GM18907 (cell line): ENCODE measurements around the gene AP1G2.

Experiments
- ATAC-seq: cut with Tn5 transposase; IDR thresholded peaks from one replicate; pipeline ENCODE4 v1.9.1; 2021; ENCODE audit warnings: mild to moderate bottlenecking, moderate library complexity; ENCODE audit not compliant: unreplicated experiment

AP1G2 gene

DNA sequence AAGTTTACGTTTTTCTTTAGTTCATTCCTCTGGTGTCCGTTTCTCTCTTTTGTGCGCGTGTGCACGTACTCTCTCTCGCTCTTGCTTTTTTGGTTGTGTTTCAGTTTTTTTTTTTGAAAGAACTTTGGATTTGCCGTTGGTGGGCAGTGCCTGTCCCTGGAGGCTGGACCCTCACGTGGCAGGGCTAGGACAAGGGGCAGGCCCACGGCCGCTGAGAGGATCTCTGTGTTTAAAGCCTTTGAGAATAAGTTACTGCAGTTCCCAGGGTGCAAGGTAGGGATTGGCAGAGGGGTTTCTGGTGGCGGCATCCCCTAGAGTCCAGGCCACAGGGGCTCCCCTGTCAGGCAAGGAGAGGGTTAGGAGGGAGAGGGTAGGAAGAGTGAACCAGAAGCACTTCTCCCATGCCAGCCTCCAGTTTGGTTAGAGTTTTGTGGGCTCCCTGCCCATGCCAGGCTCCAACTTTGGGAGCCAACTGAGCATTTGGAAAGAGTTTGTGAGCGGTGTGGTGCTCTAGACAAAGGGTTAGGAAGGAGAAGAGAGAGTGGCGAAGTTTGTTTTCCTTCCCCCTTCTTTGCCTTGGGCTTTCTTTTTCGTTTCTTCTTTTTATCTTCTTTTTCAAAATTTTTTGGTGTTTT is 46.6 kb downstream of the AP1G2 start:
- ATAC-seq, result no peak

DNA sequence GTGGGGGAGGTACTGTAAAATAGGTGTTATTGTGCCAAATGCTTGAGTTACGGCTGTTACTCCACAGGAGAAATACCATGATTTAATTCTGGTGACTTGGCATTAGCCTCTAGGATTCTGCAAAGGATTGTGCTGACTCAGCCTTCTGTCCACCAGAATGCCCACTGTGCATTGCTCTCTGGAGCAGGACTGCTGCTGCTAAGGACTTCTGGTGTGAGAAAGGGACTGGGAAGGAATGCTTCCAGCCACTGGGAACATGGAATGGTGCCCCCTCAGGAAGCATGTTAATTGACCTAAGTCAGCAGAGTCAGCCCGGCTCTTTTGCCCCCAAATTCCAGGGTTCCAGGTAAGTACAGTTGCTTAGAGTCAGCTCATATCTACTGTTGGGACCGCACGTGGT is 48.9 kb downstream of the AP1G2 start:
- ATAC-seq, result no peak

DNA sequence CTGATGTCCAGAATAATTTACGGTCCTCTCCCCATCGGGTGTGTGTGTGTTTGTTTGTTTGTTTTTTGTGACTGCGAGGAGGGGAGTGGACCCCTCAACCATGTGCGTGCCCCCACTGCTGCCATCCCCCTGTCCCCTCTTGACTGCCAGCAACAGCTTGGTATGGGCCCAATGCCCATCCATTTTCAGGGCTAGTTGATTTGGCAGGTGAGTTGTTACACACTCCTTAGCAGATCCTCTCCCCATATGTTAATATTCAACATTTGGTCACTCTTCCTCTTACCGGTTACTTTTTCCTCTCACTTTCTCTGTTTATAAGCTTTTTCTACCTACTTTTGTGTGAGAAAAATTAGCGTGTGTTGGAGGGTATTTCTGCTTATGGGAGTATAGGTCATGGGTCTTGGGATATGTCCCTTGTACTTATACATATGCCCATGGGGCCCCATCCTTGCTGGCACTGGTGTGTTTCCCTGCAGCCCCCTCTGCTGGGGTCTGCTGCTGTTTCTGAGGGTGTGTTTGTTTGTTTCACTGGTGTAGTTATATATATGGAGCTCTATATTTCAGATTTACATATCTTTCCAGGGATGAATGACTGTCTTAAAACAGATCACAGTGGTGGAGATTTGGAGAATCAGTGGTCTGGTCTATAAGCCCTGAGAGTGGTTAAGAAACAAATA is 49.8 kb downstream of the AP1G2 start:
- ATAC-seq, result no peak

DNA sequence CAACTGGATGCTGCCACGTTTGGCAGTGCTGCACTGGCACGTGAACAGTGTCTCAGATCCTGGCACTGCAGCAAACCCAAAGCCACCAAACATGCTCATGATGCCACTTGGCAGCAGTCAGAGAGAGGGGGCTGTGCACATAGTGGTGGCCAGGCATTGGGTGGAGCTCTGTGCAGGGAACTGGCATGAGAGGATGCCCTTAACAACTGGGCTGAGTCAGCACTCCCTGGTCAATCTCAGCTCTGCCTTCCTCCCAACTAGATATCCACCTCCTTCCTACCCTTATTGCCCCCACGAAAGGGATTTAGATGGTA is 53.0 kb downstream of the AP1G2 start:
- ATAC-seq, result no peak

DNA sequence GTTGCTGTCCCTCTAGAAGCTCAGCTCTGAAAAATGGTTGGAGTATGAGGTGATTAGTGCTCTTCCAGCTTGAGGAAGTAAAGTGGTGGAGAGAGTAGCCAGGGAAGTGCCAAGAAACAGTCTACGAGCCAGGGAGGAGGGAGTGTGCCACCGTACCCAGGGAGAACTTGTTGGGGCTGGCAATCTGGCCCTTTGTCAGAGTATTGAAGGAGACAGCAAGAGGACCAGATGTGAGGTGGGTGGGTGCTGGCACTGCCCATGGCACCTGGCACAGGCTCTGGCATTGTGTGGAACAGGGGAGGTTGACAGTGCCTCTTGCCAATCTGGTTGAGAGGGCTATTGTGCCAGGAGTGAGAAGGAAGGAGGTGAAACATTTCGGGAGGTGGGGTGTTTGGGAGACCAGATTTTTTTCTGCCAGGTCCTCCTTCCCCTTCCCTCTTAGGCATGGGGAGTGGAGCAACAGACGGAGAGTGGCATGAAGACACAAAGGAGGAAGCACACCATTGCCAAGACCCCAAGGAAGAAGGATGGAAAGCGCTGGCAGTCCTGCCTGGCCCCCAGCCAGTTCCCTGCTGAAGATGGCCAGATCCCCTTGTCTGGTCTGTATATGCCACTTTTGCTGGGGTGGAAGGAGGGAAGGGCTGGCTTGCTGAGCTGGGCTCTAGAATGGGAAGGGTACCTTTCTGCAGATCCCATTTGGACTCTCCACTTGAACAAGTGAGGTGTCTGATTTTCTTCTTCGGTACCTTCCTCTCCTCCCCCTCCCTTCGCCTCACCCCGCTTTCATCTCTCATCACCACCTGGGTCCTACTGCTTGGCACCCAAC is 53.6 kb downstream of the AP1G2 start:
- ATAC-seq, result no peak

DNA sequence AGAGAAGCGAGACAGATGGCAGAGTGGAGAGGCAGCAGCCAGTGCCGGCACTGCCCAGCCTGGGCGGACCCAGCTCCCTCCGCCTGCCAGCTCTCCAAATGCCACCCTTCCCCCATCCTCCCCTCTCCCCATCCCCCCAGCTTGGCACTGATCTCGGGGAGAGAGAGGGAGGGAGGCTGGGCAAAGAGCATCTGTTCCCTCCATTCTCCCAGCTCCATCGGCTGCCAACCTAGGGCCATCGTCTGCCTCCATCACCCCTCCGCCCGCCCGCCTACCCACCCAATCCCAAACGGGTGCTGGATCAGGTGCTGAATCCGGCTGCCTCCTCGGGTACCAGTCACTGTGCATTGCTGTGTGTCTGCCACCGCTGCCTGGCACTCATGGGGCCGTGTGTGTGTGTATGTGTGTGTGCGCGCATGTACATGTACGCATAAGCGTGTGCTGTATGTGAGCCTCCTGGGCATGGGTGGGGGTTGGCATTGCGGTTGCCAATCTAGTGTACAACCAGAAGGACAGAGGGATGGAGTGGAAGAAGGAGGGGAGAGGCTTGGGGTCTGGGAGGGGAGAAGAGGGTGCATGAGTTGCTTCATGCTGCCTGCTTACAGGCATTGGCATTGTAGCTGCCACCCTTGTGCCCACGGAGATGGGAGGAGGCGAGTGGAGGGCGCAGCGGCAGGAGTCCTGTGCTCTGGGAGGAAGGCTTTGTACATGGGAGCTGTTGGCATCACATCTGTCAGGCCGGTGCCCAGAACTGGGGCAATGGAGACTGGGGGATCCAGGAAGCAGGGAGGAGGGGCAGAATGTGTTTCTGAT is 54.4 kb downstream of the AP1G2 start:
- no peak for ATAC-seq

DNA sequence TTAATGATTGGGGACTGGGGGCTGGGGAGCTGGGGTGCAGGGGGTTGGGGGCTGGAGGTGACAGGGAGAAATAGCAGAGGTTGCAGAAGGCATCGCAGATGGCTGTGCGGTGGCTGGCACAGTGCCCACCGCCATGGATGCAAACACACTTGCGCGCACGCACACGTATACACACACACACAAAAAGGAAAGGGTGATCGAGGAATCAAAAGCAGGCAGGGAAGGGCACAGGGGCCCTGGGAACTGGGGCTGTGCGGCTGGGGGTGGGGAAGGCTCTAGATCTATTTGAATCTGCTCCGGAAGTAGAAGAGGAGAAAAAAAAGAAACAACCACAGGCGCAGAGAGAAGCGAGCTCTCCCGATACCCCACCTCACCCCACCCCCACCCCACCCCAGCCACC is 55.4 kb downstream of the AP1G2 start:
- ATAC-seq, result no peak
